GM12878 (cell line): ENCODE data around the gene CAMTA1. TPM values are rescaled to one million over a fixed set of nuclear protein-coding genes. Genes with fewer than 3 reads are reported as not detected.

Source experiments
- ATAC-seq: fragments of 200-7000 bp; cut with Tn5 transposase; 3 replicates; pipeline ENCODE4 v1.9.1; 2020; ENCODE audit warnings: mild to moderate bottlenecking, moderate library complexity
- BruUV-seq: library from RNA; stranded (reverse); fragments of 400-500 nt; replicated peaks from 2 replicates; lab custom pipeline; 2021; lab: Mats Ljungman, UMichigan
- CTCF ChIA-PET: fragments of 300-600 bp; sonication (Branson Sonifier 250); formaldehyde crosslinking; extraction: SDS; loops from one replicate; lab custom pipeline; 2021; ENCODE audit warnings: inconsistent platforms; lab: Yijun Ruan, JAX
- POLR2A ChIA-PET: fragments of 350-600 bp; formaldehyde crosslinking; extraction: SDS; loops from one replicate; lab custom pipeline; 2021; ENCODE audit warnings: inconsistent platforms; lab: Charles Lee
- RAD21 ChIA-PET: fragments of 300-600 bp; sonication (Branson Sonifier 250); formaldehyde crosslinking; loops from one replicate; lab custom pipeline; 2023; ENCODE audit warnings: antibody characterized with exemption; ENCODE audit not compliant: unreplicated experiment; lab: Charles Lee
- SMC1A ChIA-PET: fragments of 300-600 bp; sonication (Branson Sonifier 250); formaldehyde crosslinking; loops from one replicate; lab custom pipeline; 2023; ENCODE audit not compliant: unreplicated experiment, uncharacterized antibody; lab: Charles Lee
- DNase-seq: peaks from one replicate; pipeline ENCODE4 v3.0.0-alpha.2; 2011; ENCODE audit warnings: low read depth, low spot score
- FAIRE-seq: peaks from 3 replicates; lab custom pipeline; 2011; peaks lifted over from hg19 to GRCh38; lab: Jason Lieb, UNC
- H2AFZ ChIP-seq: 2 replicates; pipeline ENCODE4 v1.6.0; 2011; ENCODE audit warnings: low read depth, low read length, control low read depth; ENCODE audit not compliant: control insufficient read depth
- H3K27ac ChIP-seq: 2 replicates; pipeline ENCODE4 v1.5.1; 2011; ENCODE audit warnings: control low read depth; ENCODE audit not compliant: control insufficient read depth, insufficient read depth
- H3K27me3 ChIP-seq, 2 experiments: replicated peaks in 1 of 2; 2 replicates each; pipeline versions ENCODE4 v1.6.0 to v1.6.1; 2011; ENCODE audit warnings: low read length in 1 of 2; ENCODE audit not compliant: control insufficient read depth in 2 of 2, insufficient read depth in 2 of 2
- H3K36me3 ChIP-seq, 2 experiments: 2 replicates each; pipeline ENCODE4 v1.5.1; 2011; ENCODE audit warnings: low read length in 1 of 2; ENCODE audit not compliant: control insufficient read depth in 2 of 2, insufficient read depth in 2 of 2
- H3K4me1 ChIP-seq: 2 replicates; pipeline ENCODE4 v1.6.1; 2011; ENCODE audit warnings: mild to moderate bottlenecking, low read length, moderate library complexity, mixed read lengths; ENCODE audit not compliant: control insufficient read depth, insufficient read depth
- H3K4me2 ChIP-seq: 2 replicates; pipeline ENCODE4 v1.6.0; 2011; ENCODE audit warnings: control low read depth; ENCODE audit not compliant: control insufficient read depth, insufficient read depth
- H3K4me3 ChIP-seq: fragments of 200-600 bp; sonication (generic); 2 replicates; pipeline ENCODE4 v1.5.1; 2016
- H3K79me2 ChIP-seq: 2 replicates; pipeline ENCODE4 v1.6.0; 2011; ENCODE audit warnings: low read length; ENCODE audit not compliant: control insufficient read depth, insufficient read depth
- H3K9ac ChIP-seq: 2 replicates; pipeline ENCODE4 v1.8.0; 2011; ENCODE audit warnings: low read length, control low read depth, mixed read lengths; ENCODE audit not compliant: control insufficient read depth, insufficient read depth
- H3K9me3 ChIP-seq: replicated peaks from 3 replicates; pipeline ENCODE4 v1.5.1; 2011; ENCODE audit warnings: mild to moderate bottlenecking, low read length; ENCODE audit not compliant: control insufficient read depth, insufficient read depth
- H4K20me1 ChIP-seq: 2 replicates; pipeline ENCODE4 v1.6.0; 2011; ENCODE audit not compliant: control insufficient read depth, insufficient read depth
- CBX5 ChIP-seq: sonication (generic); IDR thresholded peaks from 2 replicates; pipeline ENCODE4 v1.6.1; 2016; ENCODE audit warnings: low read depth, moderate library complexity, mild to moderate bottlenecking, inconsistent platforms
- ELK1 ChIP-seq: IDR thresholded peaks from 2 replicates; pipeline ENCODE4 v1.6.1; 2012; ENCODE audit warnings: low read depth, low read length, improper control_type of control experiment
- GABPA ChIP-seq: IDR thresholded peaks from 2 replicates; pipeline ENCODE4 v1.6.1; 2014; ENCODE audit warnings: antibody characterized with exemption, low read depth, mild to moderate bottlenecking, inconsistent platforms
- HDAC2 ChIP-seq: fragments of 200-600 bp; sonication (generic); IDR thresholded peaks from 2 replicates; pipeline ENCODE4 v1.6.1; 2017
- IKZF1 ChIP-seq: fragments of 450-650 bp; conservative IDR thresholded peaks from 2 replicates; pipeline ENCODE4 v1.6.1; 2017; ENCODE audit warnings: antibody characterized with exemption, mild to moderate bottlenecking
- IRF5 ChIP-seq: fragments of 450-650 bp; IDR thresholded peaks from 2 replicates; pipeline ENCODE4 v1.6.1; 2017; ENCODE audit warnings: borderline replicate concordance
- MYC ChIP-seq: IDR thresholded peaks from 2 replicates; pipeline ENCODE4 v1.6.1; 2011; ENCODE audit warnings: mild to moderate bottlenecking, low read length, moderate library complexity, inconsistent platforms; ENCODE audit not compliant: insufficient read depth, insufficient replicate concordance, insufficient read length, severe bottlenecking
- NBN ChIP-seq: fragments of 450-650 bp; IDR thresholded peaks from 2 replicates; pipeline ENCODE4 v1.6.1; 2016
- NR2C1 ChIP-seq: fragments of 450-650 bp; IDR thresholded peaks from 2 replicates; pipeline ENCODE4 v1.6.1; 2017; ENCODE audit warnings: antibody characterized with exemption, mild to moderate bottlenecking, moderate library complexity
- PBX3 ChIP-seq: IDR thresholded peaks from 2 replicates; pipeline ENCODE4 v1.6.1; 2011; ENCODE audit warnings: mild to moderate bottlenecking, low read depth, low read length, moderate library complexity; ENCODE audit not compliant: insufficient replicate concordance
- RAD21 ChIP-seq: IDR thresholded peaks from 2 replicates; pipeline ENCODE4 v1.6.1; 2011; ENCODE audit warnings: mild to moderate bottlenecking, low read depth, low read length, moderate library complexity; ENCODE audit not compliant: insufficient read depth
- RELA ChIP-seq: fragments of 450-650 bp; IDR thresholded peaks from 2 replicates; pipeline ENCODE4 v1.8.0; 2014; ENCODE audit warnings: borderline replicate concordance; ENCODE audit not compliant: partially characterized antibody
- SIN3A ChIP-seq: IDR thresholded peaks from 2 replicates; pipeline ENCODE4 v1.6.1; 2012; ENCODE audit warnings: low read depth, low read length, improper control_type of control experiment
- SREBF2 ChIP-seq: IDR thresholded peaks from 2 replicates; pipeline ENCODE4 v1.6.1; 2012; ENCODE audit warnings: mild to moderate bottlenecking, low read length
- STAT1 ChIP-seq: fragments of 450-650 bp; conservative IDR thresholded peaks from 2 replicates; pipeline ENCODE4 v1.6.1; 2014; ENCODE audit warnings: antibody characterized with exemption, mild to moderate bottlenecking
- TBL1XR1 ChIP-seq: IDR thresholded peaks from 2 replicates; pipeline ENCODE4 v1.6.1; 2012; ENCODE audit warnings: low read depth, low read length, improper control_type of control experiment
- YY1 ChIP-seq: IDR thresholded peaks from 2 replicates; pipeline ENCODE4 v1.6.1; 2011; ENCODE audit warnings: low read depth, mild to moderate bottlenecking, low read length
- WGBS: methylation state at CpG from one replicate; pipeline ENCODE4 v1.1.6; 2016; ENCODE audit warnings: low lambda C conversion rate; ENCODE audit not compliant: insufficient replicate concordance, insufficient coverage; ENCODE audit errors: missing lambda C conversion rate; 5-methylcytosine and 5-hydroxymethylcytosine counted together
- in situ Hi-C: fragments of 300-500 bp; cut with MboI; formaldehyde crosslinking; loops from 9 replicates; pipeline ENCODE4 v1.14.3; 2018; ENCODE audit warnings: mixed read lengths
- intact Hi-C: fragments of 100-400 bp; cut with micrococcal nuclease; formaldehyde crosslinking; loops from one replicate; pipeline ENCODE4 v1.14.2; 2022; ENCODE audit not compliant: unreplicated experiment
- polyA plus RNA-seq, 11 experiments: library from polyadenylated mRNA; depleted of rRNA in 4 of 11; unstranded in 6 of 11; stranded (reverse) in 5 of 11; fragments of >200 nt; fragmentation: Nextera tagmentation in 4 of 11; fragmentation: Illumina TruSeq in 1 of 11; extraction: Ambion mirVana in 4 of 11; extraction: Trizol in 1 of 11; gene quantifications; 1 replicate in 1 of 11; 2 replicates in 10 of 11; pipeline versions ENCODE4 v1.2.1 to v1.2.3, GENCODE V29; 2011 to 2016; ENCODE audit warnings: inconsistent platforms in 2 of 11, missing spikeins in 2 of 11, low read depth in 1 of 11
- total RNA-seq, 4 experiments: library from RNA; depleted of rRNA in 3 of 4; stranded (reverse); fragments of >200 nt in 3 of 4; fragmentation: Illumina TruSeq in 1 of 4; extraction: Trizol in 1 of 4; gene quantifications; 2 replicates each; pipeline versions ENCODE4 v1.2.1 to v1.2.3, GENCODE V29; 2013 to 2021
- TF ChIP-seq, protein P1 (sequence below): fragments of 450-650 bp; conservative IDR thresholded peaks from 2 replicates; pipeline ENCODE4 v1.6.1; 2017; ENCODE audit warnings: mild to moderate bottlenecking, moderate library complexity

CAMTA1 gene
- total and polyA plus RNA-seq, 10 of the 15 experiments (the other 5 are each of a cell fraction or from before 2014, with no cell fraction given) = 37.7 to 148 (median 76.4) TPM

- no peaks in the 10 kb centered on the region for H3K4me1 ChIP-seq
- no peaks in the 10 kb centered on the region for H3K79me2 ChIP-seq
- no peak overlapping the region for H3K9ac ChIP-seq
- intact Hi-C loops (no loop called here), in situ Hi-C loops (no loop called here)
- ChIA-PET CTCF (no interaction called here), RAD21 (no interaction called here)
- H3K9me3 ChIP-seq = no peaks in the 10 kb centered on the region
- no peaks in the 10 kb centered on the region for H3K36me3 ChIP-seq
- no peak overlapping the region for H3K27ac ChIP-seq
- H3K4me3 ChIP-seq = no peak overlapping the region
- TF ChIP-seq ELK1 (no peak), IKZF1 (no peak), IRF5 (no peak), RAD21 (no peak), CBX5 (no peak), TBL1XR1 (no peak), NR2C1 (no peak), PBX3 (no peak), NBN (no peak), HDAC2 (no peak), RELA (no peak), GABPA (no peak), STAT1 (no peak), SREBF2 (no peak), YY1 (no peak), SIN3A (no peak), MYC (no peak)
- TF ChIP-seq, protein P1, sequence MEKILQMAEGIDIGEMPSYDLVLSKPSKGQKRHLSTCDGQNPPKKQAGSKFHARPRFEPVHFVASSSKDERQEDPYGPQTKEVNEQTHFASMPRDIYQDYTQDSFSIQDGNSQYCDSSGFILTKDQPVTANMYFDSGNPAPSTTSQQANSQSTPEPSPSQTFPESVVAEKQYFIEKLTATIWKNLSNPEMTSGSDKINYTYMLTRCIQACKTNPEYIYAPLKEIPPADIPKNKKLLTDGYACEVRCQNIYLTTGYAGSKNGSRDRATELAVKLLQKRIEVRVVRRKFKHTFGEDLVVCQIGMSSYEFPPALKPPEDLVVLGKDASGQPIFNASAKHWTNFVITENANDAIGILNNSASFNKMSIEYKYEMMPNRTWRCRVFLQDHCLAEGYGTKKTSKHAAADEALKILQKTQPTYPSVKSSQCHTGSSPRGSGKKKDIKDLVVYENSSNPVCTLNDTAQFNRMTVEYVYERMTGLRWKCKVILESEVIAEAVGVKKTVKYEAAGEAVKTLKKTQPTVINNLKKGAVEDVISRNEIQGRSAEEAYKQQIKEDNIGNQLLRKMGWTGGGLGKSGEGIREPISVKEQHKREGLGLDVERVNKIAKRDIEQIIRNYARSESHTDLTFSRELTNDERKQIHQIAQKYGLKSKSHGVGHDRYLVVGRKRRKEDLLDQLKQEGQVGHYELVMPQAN = no peak
- TF ChIP-seq, all 136 proteins: peak for 0
- DNase-seq = no peak
- ChIA-PET SMC1A (no interaction called here), POLR2A (interaction anchor here (0.6 kb wide), 1 partner anchor 11 kb away, joined by 3 read pairs; no protein-coding TSS in a partner anchor)
- H4K20me1 ChIP-seq = no peaks in the 10 kb centered on the region
- BruUV-seq = no TSS peak
- no peak for FAIRE-seq
- ATAC-seq = no peak
- WGBS = 14% methylated on average over 5 of the region's 5 CpGs
- no peak overlapping the region for H2AFZ ChIP-seq
- H3K27me3 ChIP-seq = peaks cover 0 to 5% of the 10 kb centered on the region in 2 experiments; a peak in 1 of 4 replicates
- H3K4me2 ChIP-seq = no peak overlapping the region
Observed at GRCh38 chr1:6966326-6966725, 181.1 kb downstream of the CAMTA1 start.
